Naive thymus-derived CD4-positive, alpha-beta T cell (primary cell): ENCODE results near the gene EHBP1L1. TPM values are rescaled to one million over a fixed set of nuclear protein-coding genes. Genes with fewer than 3 reads are reported as not detected.
A peak's percentile ranks its signal among the peaks of the same experiment; 100 is the strongest.

Experiments used
- ATAC-seq: fragments of 150-1000 bp; cut with Tn5 transposase; 2 replicates; pipeline ENCODE4 v1.10.0; 2021; ENCODE audit warnings: mild to moderate bottlenecking, moderate library complexity
- CTCF ChIA-PET: fragments of 350-600 bp; sonication (Branson Sonifier 250); formaldehyde crosslinking; loops from one replicate; lab custom pipeline; 2021; ENCODE audit warnings: antibody characterized with exemption; lab: Charles Lee
- POLR2A ChIA-PET: fragments of 350-600 bp; sonication (Branson Sonifier 250); formaldehyde crosslinking; loops from one replicate; lab custom pipeline; 2021; ENCODE audit warnings: antibody characterized with exemption, inconsistent platforms; lab: Charles Lee
- DNase-seq, 9 donors: peaks; one replicate each; pipeline versions ENCODE4 v3.0.0 to v3.0.0-alpha.2; 2020 to 2022; ENCODE audit warnings: mixed read lengths in 1 of 9
- H3K27ac ChIP-seq: one replicate; pipeline ENCODE4 v1.7.0; 2013; ENCODE audit warnings: mild to moderate bottlenecking, low read depth, low read length, moderate library complexity
- H3K27me3 ChIP-seq, 2 donors: one replicate each; pipeline ENCODE4 v1.7.0; 2013; ENCODE audit warnings: low read length in 2 of 2, mild to moderate bottlenecking in 2 of 2, moderate library complexity in 2 of 2; ENCODE audit not compliant: control insufficient read depth in 2 of 2, insufficient read depth in 2 of 2
- H3K36me3 ChIP-seq, 3 experiments: 1 replicate in 2 of 3; 2 replicates in 1 of 3; pipeline ENCODE4 v1.7.0; 2013; ENCODE audit warnings: low read length in 3 of 3, mild to moderate bottlenecking in 3 of 3, moderate library complexity in 1 of 3; ENCODE audit not compliant: insufficient read depth in 3 of 3, control insufficient read depth in 2 of 3
- H3K4me1 ChIP-seq, 2 donors: one replicate each; pipeline ENCODE4 v1.7.0; 2013; ENCODE audit warnings: low read length in 2 of 2, mild to moderate bottlenecking in 2 of 2, moderate library complexity in 1 of 2; ENCODE audit not compliant: control insufficient read depth in 2 of 2, insufficient read depth in 2 of 2
- H3K4me3 ChIP-seq: 2 replicates; pipeline ENCODE4 v1.7.0; 2013; ENCODE audit warnings: mild to moderate bottlenecking, low read length
- H3K9me3 ChIP-seq, 3 experiments: 1 replicate in 2 of 3; 2 replicates in 1 of 3; pipeline ENCODE4 v1.7.0; 2013; ENCODE audit warnings: low read length in 3 of 3; ENCODE audit not compliant: control insufficient read depth in 2 of 3
- H3K27ac Mint-ChIP-seq, 9 donors: one replicate each; pipeline ENCODE4 v1.8.0; 2020 to 2022; ENCODE audit warnings: mixed read lengths in 9 of 9, mild to moderate bottlenecking in 8 of 9, moderate library complexity in 5 of 9, inconsistent platforms in 2 of 9
- H3K27me3 Mint-ChIP-seq, 5 donors: one replicate each; pipeline ENCODE4 v1.8.0; 2021 to 2022; ENCODE audit warnings: mixed read lengths in 5 of 5, mild to moderate bottlenecking in 1 of 5
- H3K36me3 Mint-ChIP-seq, 5 donors: one replicate each; pipeline ENCODE4 v1.8.0; 2020 to 2022; ENCODE audit warnings: mixed read lengths in 5 of 5, mild to moderate bottlenecking in 3 of 5, inconsistent platforms in 1 of 5
- H3K4me1 Mint-ChIP-seq, 7 donors: one replicate each; pipeline ENCODE4 v1.8.0; 2020 to 2022; ENCODE audit warnings: mixed read lengths in 7 of 7, mild to moderate bottlenecking in 3 of 7, inconsistent platforms in 1 of 7
- H3K4me3 Mint-ChIP-seq, 10 donors: one replicate each; pipeline ENCODE4 v1.8.0; 2020 to 2022; ENCODE audit warnings: mild to moderate bottlenecking in 10 of 10, mixed read lengths in 10 of 10, moderate library complexity in 6 of 10, inconsistent platforms in 2 of 10
- H3K9me3 Mint-ChIP-seq, 11 donors: one replicate each; pipeline ENCODE4 v1.8.0; 2020 to 2022; ENCODE audit warnings: mixed read lengths in 11 of 11, mild to moderate bottlenecking in 4 of 11, inconsistent platforms in 1 of 11, moderate library complexity in 1 of 11
- intact Hi-C, 2 donors: fragments of 100-400 bp; cut with micrococcal nuclease; formaldehyde crosslinking; loops; one replicate each; pipeline ENCODE4 v1.15.1; 2023
- polyA plus RNA-seq, 2 donors: library from polyadenylated mRNA; unstranded; fragments of 300-500 nt; fragmentation: Illumina TruSeq; gene quantifications; one replicate each; pipeline ENCODE4 v1.2.3, GENCODE V29; 2021
- total RNA-seq, 6 experiments: library from RNA in 5 of 6; stranded (reverse) in 5 of 6; gene quantifications; 1 replicate in 5 of 6; 2 replicates in 1 of 6; pipeline ENCODE4 v1.2.3 and lab custom pipeline; 2021 to 2026

Gene EHBP1L1
- total and polyA plus RNA-seq, 7 experiments from 2014 or later = 12.3 to 207 (median 121) TPM

- no peak for DNase-seq
- no peak for ATAC-seq
- H3K4me1 Mint-ChIP-seq = peaks cover 45 to 80% (median 66%) of the 10 kb centered on the region in 7 donors
- Histone ChIP-seq H3K27me3 (no peaks in the 10 kb centered on the region), H3K9me3 (no peaks in the 10 kb centered on the region), H3K27ac (peak overlapping the region; percentile 75), H3K4me3 (no peak overlapping the region), H3K4me1 (peaks cover 24 to 53% of the 10 kb centered on the region in 2 donors), H3K36me3 (peaks cover 0 to 35% (median 9%) of the 10 kb centered on the region in 3 experiments)
- intact Hi-C loops = loop anchor here in 1 of 2 donors (10.0 kb wide), 1 partner anchor 306 kb away; the partner anchor contains the start of gene CFL1
- peaks cover 0 to 2% (median 0%) of the 10 kb centered on the region in 11 donors for H3K9me3 Mint-ChIP-seq
- ChIA-PET POLR2A (interaction anchor here (0.6 to 14.3 kb wide), 6 partner anchors 9 to 1784 kb away, joined by 3 to 186 read pairs (median 10); partner anchors contain the start of genes EHBP1L1, FAM89B, LTBP3 and ZNRD2), CTCF (interaction anchor here (1.1 to 2.5 kb wide), 3 partner anchors 8 to 46 kb away, joined by 5 to 8 read pairs (median 5); partner anchors contain the start of gene FAM89B)
- peak overlapping the region; percentile 39 to 92 (median 87) for H3K27ac Mint-ChIP-seq
- peaks cover 0 to 35% (median 19%) of the 10 kb centered on the region in 5 donors for H3K36me3 Mint-ChIP-seq
- peak overlapping the region; percentile 41 to 85 (median 60) for H3K4me3 Mint-ChIP-seq
- no peaks in the 10 kb centered on the region for H3K27me3 Mint-ChIP-seq
These were observed 27.5 kb upstream of the EHBP1L1 start for GRCh38 chr11:65548395-65548794.

DNA sequence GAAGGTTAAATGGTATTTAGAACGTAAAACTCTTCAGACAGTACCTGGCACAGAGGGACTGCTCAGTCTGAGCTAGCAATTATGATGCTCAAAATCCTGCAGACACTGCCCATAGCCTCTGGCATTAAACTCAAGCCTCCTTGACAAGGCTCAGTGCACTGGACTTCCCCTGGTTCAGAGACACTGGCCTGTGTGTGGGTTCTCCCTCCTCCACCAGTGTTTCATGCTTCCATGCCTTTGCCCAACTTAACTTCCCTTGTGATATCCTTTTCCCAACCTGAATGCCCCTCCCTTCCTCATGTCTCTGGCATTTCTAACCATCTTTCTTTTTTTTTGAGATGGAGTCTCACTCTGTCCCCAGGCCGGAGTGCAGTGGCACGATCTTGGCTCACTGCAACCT lies 26.8 kb upstream of the EHBP1L1 start:
- ChIA-PET POLR2A (interaction anchor here (0.6 to 14.3 kb wide), 6 partner anchors 8 to 805 kb away, joined by 3 to 186 read pairs (median 10); partner anchors contain the start of genes EHBP1L1, FAM89B, LTBP3 and ZNRD2), CTCF (interaction anchor here (1.1 to 2.5 kb wide), 3 partner anchors 9 to 45 kb away, joined by 5 to 8 read pairs (median 5); partner anchors contain the start of gene FAM89B)
- peak overlapping the region; percentile 75 for H3K27ac ChIP-seq
- peak overlapping the region; percentile 14 to 92 (median 86) for H3K27ac Mint-ChIP-seq
- no peak for ATAC-seq
- H3K27me3 Mint-ChIP-seq = no peaks in the 10 kb centered on the region
- intact Hi-C loops = loop anchor here in 1 of 2 donors (10.0 kb wide), 1 partner anchor 306 kb away; the partner anchor contains the start of gene CFL1
- H3K4me3 Mint-ChIP-seq = peak overlapping the region in 7 of 10 donors; percentile 15 to 85 (median 47)
- peaks cover 43 to 83% (median 69%) of the 10 kb centered on the region in 7 donors for H3K4me1 Mint-ChIP-seq
- peaks cover 26 to 60% of the 10 kb centered on the region in 2 donors for H3K4me1 ChIP-seq
- H3K9me3 Mint-ChIP-seq = peaks cover 0 to 2% (median 0%) of the 10 kb centered on the region in 11 donors
- peaks cover 0 to 32% (median 9%) of the 10 kb centered on the region in 3 experiments for H3K36me3 ChIP-seq
- no peaks in the 10 kb centered on the region for H3K9me3 ChIP-seq
- no peaks in the 10 kb centered on the region for H3K27me3 ChIP-seq
- DNase-seq = no peak
- peaks cover 0 to 35% (median 19%) of the 10 kb centered on the region in 5 donors for H3K36me3 Mint-ChIP-seq
- H3K4me3 ChIP-seq = no peak overlapping the region

GRCh38 chr11:65551572-65552387 lies 24.1 kb upstream of the EHBP1L1 start:
- peak; percentile 53 for ATAC-seq
- H3K27me3 Mint-ChIP-seq = no peaks in the 10 kb centered on the region
- no peaks in the 10 kb centered on the region for H3K9me3 ChIP-seq
- H3K4me3 Mint-ChIP-seq = peak overlapping the region; percentile 18 to 98 (median 74)
- H3K36me3 ChIP-seq = peaks cover 0 to 32% (median 9%) of the 10 kb centered on the region in 3 experiments
- ChIA-PET CTCF (interaction anchor here (0.6 to 4.3 kb wide), 9 partner anchors 10 to 81 kb away, joined by 3 to 32 read pairs (median 4); partner anchors contain the start of genes EHBP1L1 and FAM89B), POLR2A (interaction anchor here (0.6 to 14.3 kb wide), 9 partner anchors 10 to 164 kb away, joined by 3 to 186 read pairs (median 8); partner anchors contain the start of genes FAM89B, LTBP3, MALAT1 and NEAT1)
- H3K27ac Mint-ChIP-seq = peak overlapping the region; percentile 71 to 93 (median 87)
- H3K36me3 Mint-ChIP-seq = peaks cover 0 to 29% (median 18%) of the 10 kb centered on the region in 5 donors
- H3K27ac ChIP-seq = peak overlapping the region; percentile 31
- no peaks in the 10 kb centered on the region for H3K27me3 ChIP-seq
- peaks cover 0 to 2% (median 0%) of the 10 kb centered on the region in 11 donors for H3K9me3 Mint-ChIP-seq
- H3K4me3 ChIP-seq = no peak overlapping the region
- intact Hi-C loops = loop anchor here in 1 of 2 donors (1.0 kb wide), 1 partner anchor 19 kb away; the partner anchor contains the start of gene ZNRD2
- H3K4me1 Mint-ChIP-seq = peaks cover 50 to 86% (median 74%) of the 10 kb centered on the region in 7 donors
- peak in 6 of 9 donors; percentile 51 to 62 (median 56) for DNase-seq
- peaks cover 35 to 78% of the 10 kb centered on the region in 2 donors for H3K4me1 ChIP-seq

DNA sequence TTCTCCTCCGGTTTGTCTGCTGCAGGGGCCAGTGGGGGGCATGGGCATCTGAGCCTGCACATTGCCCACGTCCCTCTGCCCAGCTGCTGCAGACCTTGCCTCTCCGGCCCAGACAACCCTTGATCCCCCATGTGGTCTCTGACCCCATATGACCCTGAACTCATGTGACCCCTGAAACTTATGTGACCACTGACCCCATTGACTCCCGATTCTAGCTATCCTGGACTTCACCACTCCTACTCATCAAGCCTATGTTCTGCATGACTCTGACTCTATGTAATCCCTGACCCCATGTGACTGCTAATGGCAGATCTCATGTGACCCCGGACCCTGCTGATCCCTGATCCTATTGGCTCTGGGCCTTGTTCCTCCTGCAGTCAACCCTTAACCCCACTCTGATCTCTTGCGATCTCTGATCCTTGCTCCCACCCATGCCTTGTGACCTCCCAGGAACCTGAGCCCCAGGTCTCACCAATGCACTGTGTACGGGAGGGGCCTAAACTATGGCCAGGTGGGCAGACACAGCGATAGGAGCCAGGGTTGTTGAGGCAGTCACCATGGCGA lies 23.4 kb upstream of the EHBP1L1 start:
- Histone ChIP-seq H3K27me3 (no peaks in the 10 kb centered on the region), H3K27ac (peak overlapping the region; percentile 56), H3K4me1 (peaks cover 28 to 74% of the 10 kb centered on the region in 2 donors), H3K9me3 (no peaks in the 10 kb centered on the region), H3K36me3 (peaks cover 0 to 32% (median 9%) of the 10 kb centered on the region in 3 experiments), H3K4me3 (no peak overlapping the region)
- ChIA-PET CTCF (interaction anchor here (1.0 to 4.3 kb wide), 8 partner anchors 9 to 41 kb away, joined by 3 to 32 read pairs (median 4); partner anchors contain the start of genes EHBP1L1 and FAM89B), POLR2A (interaction anchor here (0.6 to 14.3 kb wide), 10 partner anchors 11 to 307 kb away, joined by 3 to 186 read pairs (median 8); partner anchors contain the start of genes EHBP1L1, FAM89B, LTBP3 and MALAT1)
- Mint-ChIP-seq H3K9me3 (peaks cover 0 to 2% (median 0%) of the 10 kb centered on the region in 11 donors), H3K36me3 (peaks cover 0 to 29% (median 18%) of the 10 kb centered on the region in 5 donors), H3K4me1 (peaks cover 51 to 86% (median 78%) of the 10 kb centered on the region in 7 donors), H3K4me3 (peak overlapping the region; percentile 12 to 98 (median 74)), H3K27ac (peak overlapping the region; percentile 71 to 93 (median 87)), H3K27me3 (no peaks in the 10 kb centered on the region)
- intact Hi-C loops = loop anchor here in 1 of 2 donors (1.0 kb wide), 1 partner anchor 18 kb away; the partner anchor contains the start of gene ZNRD2
- no peak for ATAC-seq
- no peak for DNase-seq

- peak; percentile 88 for ATAC-seq
- Mint-ChIP-seq H3K4me1 (peaks cover 45 to 77% (median 69%) of the 10 kb centered on the region in 7 donors), H3K27me3 (no peaks in the 10 kb centered on the region), H3K9me3 (peaks cover 0 to 2% (median 0%) of the 10 kb centered on the region in 11 donors), H3K36me3 (peaks cover 0 to 23% (median 17%) of the 10 kb centered on the region in 5 donors), H3K4me3 (peak overlapping the region; percentile 63 to 98 (median 82)), H3K27ac (peak overlapping the region in 8 of 9 donors; percentile 51 to 92 (median 76))
- peak overlapping the region; percentile 89 for H3K27ac ChIP-seq
- H3K4me1 ChIP-seq = peaks cover 20 to 65% of the 10 kb centered on the region in 2 donors
- ChIA-PET CTCF (interaction anchor here (1.1 to 4.3 kb wide), 4 partner anchors 8 to 40 kb away, joined by 3 to 32 read pairs (median 11); no protein-coding TSS in a partner anchor), POLR2A (interaction anchor here (0.7 to 14.3 kb wide), 11 partner anchors 10 to 306 kb away, joined by 3 to 186 read pairs (median 7); partner anchors contain the start of genes EHBP1L1, FAM89B, KCNK7 and LTBP3)
- peak overlapping the region; percentile 33 for H3K4me3 ChIP-seq
- intact Hi-C loops = loop anchor here (1.0 kb wide), 5 partner anchors 12 to 35 kb away; partner anchors contain the start of genes SCYL1 (in 1 of the 2) and ZNRD2 (in 1 of the 2)
- no peaks in the 10 kb centered on the region for H3K27me3 ChIP-seq
- H3K36me3 ChIP-seq = peaks cover 0 to 23% (median 9%) of the 10 kb centered on the region in 3 experiments
- peak; percentile 57 to 89 (median 87) for DNase-seq
- no peaks in the 10 kb centered on the region for H3K9me3 ChIP-seq
These were observed 22.4 kb upstream of the EHBP1L1 start for GRCh38 chr11:65553301-65554001.
